Testis (tissue), 3 donors: ENCODE data around the gene IFIT1. TPM values are rescaled to one million over a fixed set of nuclear protein-coding genes. Genes with fewer than 3 reads are reported as not detected.
"Not testable (repeated sequence)": the region's sequence is repeated elsewhere in the genome, so short reads cannot be mapped to it uniquely, and the experiment has no call there.

Experiments
- DNase-seq: peaks from one replicate; pipeline ENCODE4 v3.0.0-alpha.2; 2019
- H3K27ac ChIP-seq, 2 donors: fragments of 200-600 bp; sonication (generic); one replicate each; pipeline ENCODE4 v1.5.1; 2019
- H3K27me3 ChIP-seq: fragments of 200-600 bp; sonication (generic); one replicate; pipeline ENCODE4 v1.5.1; 2019
- H3K36me3 ChIP-seq: fragments of 200-600 bp; sonication (generic); one replicate; pipeline ENCODE4 v1.5.1; 2017; ENCODE audit warnings: low read depth; ENCODE audit errors: missing control alignments
- H3K4me1 ChIP-seq: fragments of 200-600 bp; sonication (generic); one replicate; pipeline ENCODE4 v1.5.1; 2019
- H3K4me3 ChIP-seq, 2 donors: fragments of 200-600 bp; sonication (generic); one replicate each; pipeline ENCODE4 v1.5.1; 2017 to 2019
- H3K9me3 ChIP-seq: fragments of 200-600 bp; sonication (generic); one replicate; pipeline ENCODE4 v1.5.1; 2017
- CTCF ChIP-seq, 3 experiments: fragments of 450-650 bp in 2 of 3; fragments of 200-600 bp in 1 of 3; sonication (generic) in 1 of 3; IDR thresholded peaks; one replicate each; pipeline ENCODE4 v1.5.1; 2016 to 2019; ENCODE audit warnings: antibody characterized with exemption in 3 of 3, mild to moderate bottlenecking in 2 of 3, moderate library complexity in 1 of 3
- POLR2A ChIP-seq: fragments of 450-650 bp; IDR thresholded peaks from one replicate; pipeline ENCODE4 v1.6.1; 2017; ENCODE audit warnings: antibody characterized with exemption, mild to moderate bottlenecking, moderate library complexity
- WGBS, 2 donors: methylation state at CpG; one replicate each; pipeline ENCODE4 v1.1.5; 2018; 5-methylcytosine and 5-hydroxymethylcytosine counted together
- intact Hi-C: fragments of 100-400 bp; cut with DNase I; formaldehyde crosslinking; loops from one replicate; pipeline ENCODE4 v1.15.1; 2023; ENCODE audit warnings: low total_unique reads
- polyA plus RNA-seq: library from polyadenylated mRNA; stranded (reverse); fragments of 350-450 nt; fragmentation: Illumina TruSeq; extraction: RNeasy Lipid Tissue Mini Kit (QIAGEN cat#74804); gene quantifications from one replicate; pipeline ENCODE4 v1.2.3, GENCODE V29; 2014; ENCODE audit warnings: low read depth, low replicate concordance; ENCODE audit not compliant: insufficient read depth
- total RNA-seq, 2 donors: library from RNA; depleted of rRNA; stranded (reverse); fragments of >200 nt; gene quantifications; one replicate each; pipeline ENCODE4 v1.2.3, GENCODE V29; 2016

The IFIT1 gene
- total and polyA plus RNA-seq, 3 donors from 2014 or later, result 13.1 to 15.3 (median 14.8) TPM

- DNase-seq, result no peak
- H3K27ac ChIP-seq, result no peak overlapping the region
- H3K9me3 ChIP-seq, result no peaks in the 10 kb centered on the region
- H3K36me3 ChIP-seq, result no peaks in the 10 kb centered on the region
- no peak overlapping the region for H3K4me3 ChIP-seq
- intact Hi-C loops, result no loop called here
- 78 to 86% methylated on average over 1 of the region's 1 CpG for WGBS, 2 donors
- H3K27me3 ChIP-seq, result no peaks in the 10 kb centered on the region
- H3K4me1 ChIP-seq, result no peaks in the 10 kb centered on the region
- TF ChIP-seq POLR2A, result no peak
- TF ChIP-seq CTCF (IDR thresholded peaks at IDR 0.05), result no peak
These were observed 49.9 kb downstream of the IFIT1 start for GRCh38 chr10:89442289-89442688.

- intact Hi-C loops, H3K4me1 ChIP-seq, H3K27ac ChIP-seq, H3K9me3 ChIP-seq, H3K36me3 ChIP-seq, H3K27me3 ChIP-seq, H3K4me3 ChIP-seq, DNase-seq: not testable (repeated sequence)
- 96% methylated on average over 7 of the region's 7 CpGs for WGBS, 2 donors
These were observed 52.4 kb downstream of the IFIT1 start for GRCh38 chr10:89444819-89445218.

- intact Hi-C loops, result no loop called here
- TF ChIP-seq CTCF (IDR thresholded peaks at IDR 0.05) (no peak), POLR2A (no peak)
- H3K36me3 ChIP-seq, result no peaks in the 10 kb centered on the region
- no peak for DNase-seq
- no peak overlapping the region for H3K27ac ChIP-seq
- WGBS, 2 donors, result 74 to 77% methylated on average over 2 of the region's 2 CpGs
- no peak overlapping the region for H3K4me3 ChIP-seq
- no peaks in the 10 kb centered on the region for H3K27me3 ChIP-seq
- H3K9me3 ChIP-seq, result no peaks in the 10 kb centered on the region
- no peaks in the 10 kb centered on the region for H3K4me1 ChIP-seq
These were observed 58.5 kb downstream of the IFIT1 start for GRCh38 chr10:89450901-89451300.

- intact Hi-C loops, result no loop called here
- TF ChIP-seq CTCF (IDR thresholded peaks at IDR 0.05), result no peak
- TF ChIP-seq POLR2A, result no peak
- Histone ChIP-seq H3K4me3 (no peak overlapping the region), H3K27me3 (no peaks in the 10 kb centered on the region), H3K9me3 (no peaks in the 10 kb centered on the region), H3K36me3 (no peaks in the 10 kb centered on the region), H3K4me1 (no peaks in the 10 kb centered on the region), H3K27ac (no peak overlapping the region)
- no peak for DNase-seq
- 81 to 83% methylated on average over 1 of the region's 1 CpG for WGBS, 2 donors
These were observed 59.8 kb downstream of the IFIT1 start for GRCh38 chr10:89452193-89452592.

GRCh38 chr10:89454561-89455347 is 62.3 kb downstream of the IFIT1 start:
- intact Hi-C loops, result no loop called here
- no peak overlapping the region for H3K27ac ChIP-seq
- H3K4me3 ChIP-seq, result no peak overlapping the region
- DNase-seq, result no peak
- H3K4me1 ChIP-seq, result no peaks in the 10 kb centered on the region
- H3K27me3 ChIP-seq, result no peaks in the 10 kb centered on the region
- H3K36me3 ChIP-seq, result no peaks in the 10 kb centered on the region
- TF ChIP-seq CTCF (IDR thresholded peaks at IDR 0.05), result no peak
- no peak for TF ChIP-seq POLR2A
- H3K9me3 ChIP-seq, result no peaks in the 10 kb centered on the region
- WGBS, 2 donors, result 81 to 90% methylated on average over 1 of the region's 1 CpG

Other genes starting within 250 kb of the IFIT1 start
- gene CH25H, start 185.3 kb upstream of the IFIT1 start, total RNA-seq, result under 1 TPM in 1 of 2 donors, not detected in 1; 0.25 TPM
- 0.25 TPM for gene CH25H, start 185.3 kb upstream of the IFIT1 start, polyA plus RNA-seq
- 10 to 100 TPM; 13.3 to 13.9 TPM for gene LIPA, start 140.8 kb upstream of the IFIT1 start, total RNA-seq
- gene LIPA, start 140.8 kb upstream of the IFIT1 start, polyA plus RNA-seq, result 32.3 TPM
- gene IFIT2, start 90.6 kb upstream of the IFIT1 start, total RNA-seq, result 1 to 10 TPM; 1.3 to 1.6 TPM
- gene IFIT2, start 90.6 kb upstream of the IFIT1 start, polyA plus RNA-seq, result 4.3 TPM
- 1 to 10 TPM; 5.4 to 6.9 TPM for gene IFIT3, start 64.6 kb upstream of the IFIT1 start, total RNA-seq
- gene IFIT3, start 64.6 kb upstream of the IFIT1 start, polyA plus RNA-seq, result 10.6 TPM
- not detected for gene IFIT1B, start 14.6 kb upstream of the IFIT1 start, total RNA-seq
- gene IFIT1B, start 14.6 kb upstream of the IFIT1 start, polyA plus RNA-seq, result not detected
- 1 to 10 TPM; 8.2 to 9.2 TPM for gene IFIT5, start 21.9 kb downstream of the IFIT1 start, total RNA-seq
- gene IFIT5, start 21.9 kb downstream of the IFIT1 start, polyA plus RNA-seq, result 6.9 TPM
- gene SLC16A12, start 143.0 kb downstream of the IFIT1 start, total RNA-seq, result 1 to 10 TPM; 1.9 to 6.0 TPM
- 2.8 TPM for gene SLC16A12, start 143.0 kb downstream of the IFIT1 start, polyA plus RNA-seq